RWPE2 (cell line): ENCODE results near the gene C10orf88.
"Not testable (repeated sequence)": the region's sequence is repeated elsewhere in the genome, so short reads cannot be mapped to it uniquely, and the experiment has no call there.

Source experiments
- ATAC-seq: fragments of 200-7000 bp; cut with Tn5 transposase; 3 replicates; pipeline ENCODE4 v1.9.1; 2021; ENCODE audit warnings: low read depth
- DNase-seq: peaks from one replicate; pipeline ENCODE4 v3.0.0-alpha.2; 2020; ENCODE audit warnings: low spot score
- H3K27ac ChIP-seq: fragments of 450-650 bp; 2 replicates; pipeline ENCODE4 v1.5.1; 2017; ENCODE audit warnings: mild to moderate bottlenecking; ENCODE audit not compliant: poor library complexity, severe bottlenecking
- H3K27me3 ChIP-seq: fragments of 250-450 bp; sonication (Bioruptor Pico); 2 replicates; pipeline ENCODE4 v1.5.1; 2021; ENCODE audit warnings: mild to moderate bottlenecking, moderate library complexity; ENCODE audit not compliant: insufficient read depth, poor library complexity, severe bottlenecking
- H3K36me3 ChIP-seq: fragments of 250-450 bp; sonication (Bioruptor Pico); 2 replicates; pipeline ENCODE4 v1.5.1; 2020; ENCODE audit warnings: low read depth, mild to moderate bottlenecking, moderate library complexity
- H3K4me1 ChIP-seq: fragments of 250-450 bp; sonication (Bioruptor Pico); 2 replicates; pipeline ENCODE4 v1.5.1; 2021; ENCODE audit warnings: mild to moderate bottlenecking, moderate library complexity; ENCODE audit not compliant: insufficient read depth, poor library complexity, severe bottlenecking
- H3K4me3 ChIP-seq: fragments of 250-450 bp; sonication (Bioruptor Pico); 2 replicates; pipeline ENCODE4 v1.5.1; 2021; ENCODE audit warnings: mild to moderate bottlenecking, moderate library complexity; ENCODE audit not compliant: severe bottlenecking
- H3K9me3 ChIP-seq: fragments of 250-450 bp; sonication (Bioruptor Pico); 2 replicates; pipeline ENCODE4 v1.5.1; 2021; ENCODE audit warnings: mild to moderate bottlenecking, moderate library complexity; ENCODE audit not compliant: severe bottlenecking
- CTCF ChIP-seq: fragments of 450-650 bp; IDR thresholded peaks from one replicate; pipeline ENCODE4 v1.5.1; 2017; ENCODE audit warnings: mild to moderate bottlenecking, moderate library complexity; ENCODE audit not compliant: poor library complexity, severe bottlenecking

C10orf88 gene

DNA sequence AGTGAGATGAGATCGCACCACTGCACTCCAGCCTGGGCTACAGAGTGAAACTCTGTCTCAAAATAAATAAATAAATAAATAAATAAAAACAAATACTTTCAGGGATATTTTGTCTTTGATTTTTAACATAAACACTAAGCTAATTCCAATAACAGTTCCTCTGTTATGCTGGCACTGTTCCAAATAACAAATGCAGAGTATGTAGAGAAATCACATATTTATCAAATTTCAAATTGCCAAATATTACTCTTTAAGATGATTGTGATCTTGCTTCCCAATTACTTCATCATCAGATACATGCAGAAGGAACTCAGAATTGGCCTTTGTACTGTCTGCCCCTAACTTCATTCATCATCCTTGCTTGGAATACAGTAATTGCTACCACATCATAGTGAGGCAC, 23.9 kb downstream of the C10orf88 start:
- no peak for TF ChIP-seq CTCF
- DNase-seq (no peak), ATAC-seq (no peak)
- no peaks in the 10 kb centered on the region for H3K27me3 ChIP-seq
- no peaks in the 10 kb centered on the region for H3K9me3 ChIP-seq
- H3K36me3 ChIP-seq = peaks cover 18% of the 10 kb centered on the region
- no peak overlapping the region for H3K4me3 ChIP-seq
- H3K4me1 ChIP-seq = no peaks in the 10 kb centered on the region
- no peak overlapping the region for H3K27ac ChIP-seq

GRCh38 chr10:122915700-122916099, 38.3 kb downstream of the C10orf88 start:
- no peak for DNase-seq
- Histone ChIP-seq H3K27ac (no peak overlapping the region), H3K4me3 (no peak overlapping the region), H3K36me3 (no peaks in the 10 kb centered on the region), H3K9me3 (no peaks in the 10 kb centered on the region), H3K27me3 (no peaks in the 10 kb centered on the region), H3K4me1 (no peaks in the 10 kb centered on the region)
- ATAC-seq = no peak
- no peak for TF ChIP-seq CTCF

GRCh38 chr10:122911889-122912484, 42.0 kb downstream of the C10orf88 start:
- DNase-seq (no peak), ATAC-seq (peak; percentile 83)
- TF ChIP-seq CTCF = no peak
- Histone ChIP-seq H3K27ac (no peak overlapping the region), H3K4me1 (no peaks in the 10 kb centered on the region), H3K9me3 (no peaks in the 10 kb centered on the region), H3K4me3 (no peak overlapping the region), H3K36me3 (no peaks in the 10 kb centered on the region), H3K27me3 (no peaks in the 10 kb centered on the region)

DNA sequence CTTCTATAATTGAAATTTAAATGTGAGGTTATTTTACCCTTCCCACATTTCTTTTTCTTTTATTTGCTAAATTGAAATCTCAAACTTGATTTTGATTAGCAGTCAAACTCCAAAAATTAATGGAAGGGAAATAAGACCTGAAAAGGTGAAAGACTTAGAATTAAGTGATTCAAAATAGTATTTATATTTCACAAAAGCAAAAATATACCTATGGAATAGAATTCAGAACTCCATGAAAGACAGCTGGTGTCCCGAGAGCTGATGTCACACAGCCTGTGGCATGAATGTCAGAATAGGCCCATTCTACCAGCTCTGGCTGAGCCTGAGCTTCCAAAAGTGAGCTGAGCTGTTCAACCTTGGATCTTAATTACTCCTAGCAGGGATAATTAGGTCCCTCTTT, 43.7 kb downstream of the C10orf88 start, which contains the start of gene FAM24A:
Gene FAM24A (plus strand): TSS at position 301 of the 400 bp plus-strand sequence. CDS start 1,025 bp downstream, outside the sequence.
- no peak for TF ChIP-seq CTCF
- Histone ChIP-seq H3K36me3 (no peaks in the 10 kb centered on the region), H3K4me1 (no peaks in the 10 kb centered on the region), H3K27ac (no peak within 1 kb of the TSS), H3K27me3 (no peaks in the 10 kb centered on the region), H3K9me3 (no peaks in the 10 kb centered on the region), H3K4me3 (no peak within 1 kb of the TSS)
- ATAC-seq (no peak), DNase-seq (no peak)

DNA sequence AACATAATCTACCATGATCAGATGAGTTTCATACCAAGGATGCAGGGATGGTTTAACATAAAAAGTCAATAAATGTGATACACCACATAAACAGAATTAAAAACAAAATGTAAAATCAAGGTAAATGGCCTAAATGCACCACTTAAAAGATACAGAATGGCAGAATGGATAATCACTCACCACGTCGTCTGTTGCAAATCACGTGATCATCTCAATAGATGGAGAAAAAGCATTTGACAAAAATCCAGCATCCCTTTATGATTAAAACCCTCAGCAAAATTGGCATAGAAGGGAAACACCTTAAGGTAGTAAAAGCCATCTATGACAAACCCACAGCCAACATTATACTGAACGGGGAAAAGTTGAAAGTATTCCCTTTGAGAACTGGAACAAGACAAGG, 50.2 kb downstream of the C10orf88 start:
- not testable (repeated sequence) for H3K4me1 ChIP-seq, DNase-seq, H3K27me3 ChIP-seq, H3K36me3 ChIP-seq, ATAC-seq, H3K9me3 ChIP-seq, H3K27ac ChIP-seq, H3K4me3 ChIP-seq
